ENCODE results near the gene MTA1.

MTA1 gene

DNA sequence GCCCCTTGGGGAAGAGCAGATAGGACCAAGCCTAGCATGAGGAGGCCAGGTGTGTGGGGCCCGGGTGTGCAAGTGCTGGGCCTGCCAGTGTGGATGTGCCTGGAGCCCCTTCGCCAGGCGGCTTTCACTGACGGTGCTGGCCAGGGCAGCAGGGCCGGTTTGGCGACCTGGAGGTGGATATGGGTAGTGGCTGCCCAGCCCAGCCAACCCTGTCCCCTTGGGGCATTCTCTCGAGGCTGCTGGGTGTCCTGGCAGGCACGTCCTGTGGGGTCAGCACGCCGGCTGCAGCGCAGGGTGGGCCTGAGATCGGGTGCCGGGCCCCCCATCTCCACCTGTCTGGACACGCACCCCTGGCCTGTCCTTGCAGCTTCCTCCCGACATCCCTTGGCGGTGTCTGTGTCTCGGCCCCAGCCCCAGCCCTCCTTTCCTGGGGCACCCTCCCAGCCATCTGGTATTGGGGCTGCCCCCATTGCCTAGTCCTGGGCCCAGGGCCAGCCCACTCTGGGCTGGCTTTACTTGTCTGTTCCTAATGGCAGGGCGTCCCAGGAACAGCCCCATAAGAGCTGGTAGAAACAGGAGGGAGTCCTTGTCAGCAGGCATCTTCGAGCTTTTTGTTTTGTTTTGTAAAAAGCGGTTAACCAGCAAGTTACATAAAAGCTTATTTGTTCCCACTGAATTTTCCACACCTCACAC, 47.8 kb downstream of the MTA1 start:
- DNase-seq: no peak

DNA sequence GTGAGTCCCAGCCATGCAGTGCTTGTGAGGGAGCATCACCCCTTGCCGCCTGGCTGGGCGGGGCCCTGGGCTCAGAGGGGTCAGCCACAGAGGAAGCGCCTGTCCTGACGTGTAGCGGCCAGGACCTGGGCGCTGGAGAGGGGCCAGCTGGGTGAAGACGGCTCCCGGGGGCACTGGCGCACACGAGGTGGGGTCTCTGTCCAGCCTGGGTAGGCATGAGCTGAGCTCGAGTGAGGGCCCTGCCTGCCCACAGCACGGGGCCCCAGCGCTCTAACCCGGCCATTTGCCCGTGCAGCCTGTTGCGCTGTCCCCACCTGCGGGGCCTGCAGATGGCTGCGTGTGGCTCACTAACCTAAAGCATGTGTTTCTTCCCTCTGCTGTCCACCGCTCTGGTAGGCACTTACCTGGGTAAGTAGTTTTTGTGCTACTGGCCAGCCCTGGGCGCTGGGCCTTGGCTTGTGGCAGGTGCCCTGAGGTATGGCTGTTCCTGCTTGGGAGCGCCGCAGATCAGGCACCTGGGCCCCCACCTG, 48.4 kb downstream of the MTA1 start:
- no peak for DNase-seq

DNA sequence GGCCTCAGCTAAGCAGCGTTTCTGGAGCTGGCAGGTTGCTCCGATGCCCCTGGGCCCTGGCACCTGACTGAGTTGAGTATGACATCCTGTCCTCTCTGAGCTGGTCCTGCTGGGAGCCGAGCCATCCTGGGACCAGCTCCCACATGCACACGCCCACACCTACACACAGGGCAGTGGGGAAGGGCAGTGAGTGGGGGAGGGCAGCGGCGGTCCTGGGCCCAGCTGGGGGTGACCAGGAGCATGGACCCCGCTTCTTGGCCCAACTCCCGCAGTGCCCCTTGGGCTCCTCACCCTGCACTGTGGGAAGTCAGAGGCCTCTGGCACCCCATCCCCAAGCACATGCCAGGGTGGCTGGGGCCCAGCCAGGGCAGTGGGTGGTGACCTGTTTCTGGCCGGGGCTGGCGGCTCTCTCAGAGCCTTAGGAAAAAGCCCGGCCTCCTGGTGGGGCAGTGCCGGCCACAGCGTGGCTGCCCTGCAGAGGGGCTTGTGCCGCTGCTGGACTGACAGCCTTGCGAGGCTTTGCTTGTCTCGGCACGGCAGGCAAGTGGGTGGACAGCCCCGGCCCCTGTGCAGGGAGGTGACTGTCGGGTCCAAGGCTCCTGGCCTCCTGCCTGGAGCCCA, 49.1 kb downstream of the MTA1 start:
- no peak for DNase-seq

DNA sequence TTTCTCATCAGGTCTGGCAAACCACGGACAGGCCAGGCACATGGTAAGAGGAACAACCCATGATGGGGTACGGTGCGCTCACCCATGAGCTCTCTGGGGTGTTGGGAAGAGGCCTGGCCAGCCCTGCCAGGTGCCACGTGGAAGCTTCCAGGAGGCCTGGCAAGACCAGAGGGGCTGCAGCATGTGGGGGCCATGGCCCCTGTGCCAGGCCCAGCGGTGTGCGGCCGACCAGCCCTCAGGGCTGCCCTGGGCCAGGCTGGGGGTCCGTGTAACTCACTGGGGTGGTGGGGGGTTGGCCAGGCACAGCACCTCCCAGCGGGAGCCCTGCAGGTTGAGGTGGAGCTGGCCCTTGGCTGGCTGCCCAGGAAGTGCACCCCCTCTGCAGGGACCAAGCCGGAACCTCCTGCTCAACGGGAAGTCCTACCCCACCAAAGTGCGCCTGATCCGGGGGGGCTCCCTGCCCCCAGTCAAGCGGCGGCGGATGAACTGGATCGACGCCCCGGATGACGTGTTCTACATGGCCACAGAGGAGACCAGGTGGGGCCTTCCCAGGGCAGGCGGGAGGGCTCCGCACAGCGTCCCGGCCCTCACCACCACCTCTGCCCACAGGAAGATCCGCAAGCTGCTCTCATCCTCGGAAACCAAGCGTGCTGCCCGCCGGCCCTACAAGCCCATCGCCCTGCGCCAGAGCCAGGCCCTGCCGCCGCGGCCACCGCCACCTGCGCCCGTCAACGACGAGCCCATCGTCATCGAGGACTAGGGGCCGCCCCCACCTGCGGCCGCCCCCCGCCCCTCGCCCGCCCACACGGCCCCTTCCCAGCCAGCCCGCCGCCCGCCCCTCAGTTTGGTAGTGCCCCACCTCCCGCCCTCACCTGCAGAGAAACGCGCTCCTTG, 50.1 kb downstream of the MTA1 start:
- no peak for DNase-seq

DNA sequence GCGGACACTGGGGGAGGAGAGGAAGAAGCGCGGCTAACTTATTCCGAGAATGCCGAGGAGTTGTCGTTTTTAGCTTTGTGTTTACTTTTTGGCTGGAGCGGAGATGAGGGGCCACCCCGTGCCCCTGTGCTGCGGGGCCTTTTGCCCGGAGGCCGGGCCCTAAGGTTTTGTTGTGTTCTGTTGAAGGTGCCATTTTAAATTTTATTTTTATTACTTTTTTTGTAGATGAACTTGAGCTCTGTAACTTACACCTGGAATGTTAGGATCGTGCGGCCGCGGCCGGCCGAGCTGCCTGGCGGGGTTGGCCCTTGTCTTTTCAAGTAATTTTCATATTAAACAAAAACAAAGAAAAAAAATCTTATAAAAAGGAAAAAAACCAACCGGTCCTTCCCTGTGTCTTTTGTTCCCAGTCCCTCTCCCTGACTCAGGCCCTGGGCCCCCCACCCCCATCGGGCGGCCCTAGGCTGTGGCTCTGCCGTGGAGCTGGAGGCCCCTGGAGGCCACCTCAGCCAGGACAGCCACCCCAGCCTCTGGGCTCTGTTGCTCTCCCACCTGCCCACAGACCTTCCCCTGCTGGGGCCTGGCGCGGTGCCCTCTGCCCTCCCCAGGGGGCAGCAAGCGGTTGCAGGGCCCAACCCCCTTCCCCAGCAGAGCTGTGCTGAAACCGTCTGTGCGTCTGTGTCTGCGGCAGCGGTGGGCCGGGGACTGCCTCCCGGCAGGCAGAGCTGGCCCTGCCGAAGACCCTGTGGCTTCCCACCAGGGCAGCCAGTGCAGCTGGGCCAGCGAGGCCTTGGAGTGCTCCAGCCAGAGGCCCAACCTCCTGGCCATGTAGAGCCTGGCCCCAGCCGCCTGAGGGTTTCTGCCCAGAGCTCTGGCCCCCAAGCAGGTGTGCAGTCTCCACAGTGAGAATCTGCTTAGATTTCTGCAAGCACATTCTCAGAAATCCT, 51.0 kb downstream of the MTA1 start:
- no peak for DNase-seq

DNA sequence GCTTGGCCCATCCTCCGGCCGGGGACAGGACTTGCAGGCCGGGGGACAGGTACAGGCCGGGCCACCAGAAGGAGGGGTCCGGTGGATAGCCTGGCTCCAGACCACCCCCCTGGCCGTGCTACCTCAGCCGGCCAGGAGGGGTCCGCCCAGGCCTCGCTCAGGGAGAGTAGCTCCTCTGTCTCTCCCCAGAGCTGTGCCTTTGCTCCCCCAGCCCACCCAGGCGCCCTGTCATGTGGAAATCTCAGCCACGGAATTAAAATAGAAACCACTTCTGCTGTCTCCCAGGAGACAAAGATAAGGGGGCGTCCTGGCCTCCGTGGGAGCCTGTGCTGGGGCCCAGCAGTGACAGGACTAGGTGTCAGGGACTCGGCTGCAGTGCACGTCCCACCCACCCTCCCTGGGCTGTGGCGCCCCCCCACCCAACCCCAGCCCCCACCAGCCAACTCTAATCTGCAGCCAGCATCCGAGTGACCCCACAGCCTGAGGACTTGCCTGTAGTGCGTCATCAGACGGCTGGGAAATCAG, 51.7 kb downstream of the MTA1 start:
- DNase-seq: no peak

DNA sequence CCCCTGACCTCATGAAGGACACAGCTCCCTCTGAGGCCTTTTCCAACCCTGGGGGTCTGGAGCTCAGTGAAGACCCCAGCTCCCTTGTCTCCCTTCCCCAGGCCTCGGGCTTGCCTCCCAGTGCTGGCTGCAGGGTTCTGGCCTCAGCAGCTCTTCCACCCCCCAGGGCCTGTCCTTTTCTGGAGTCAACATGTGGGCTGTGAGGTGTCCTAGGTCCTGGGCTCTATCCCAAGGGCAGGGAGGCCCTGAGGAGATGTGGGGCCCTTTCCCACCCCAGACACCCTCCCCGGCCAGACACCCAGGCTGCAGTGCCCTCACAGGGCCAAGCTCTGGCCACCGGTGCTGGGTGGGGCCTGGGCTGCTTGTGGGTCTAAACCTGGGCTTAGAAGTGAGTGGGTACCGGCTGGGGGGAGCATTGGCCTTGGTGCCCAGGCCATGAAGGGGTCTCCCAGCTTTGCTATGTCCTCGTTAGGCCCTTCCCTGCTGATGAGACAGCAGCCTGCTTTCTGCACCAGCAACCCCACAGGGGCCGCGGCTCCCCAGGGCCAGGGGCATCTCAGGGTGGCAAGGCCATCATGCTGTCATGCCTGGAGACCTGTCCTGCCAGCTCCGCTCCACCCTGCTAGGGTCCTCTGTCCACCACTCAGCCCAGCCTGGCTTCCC, 52.3 kb downstream of the MTA1 start:
- DNase-seq: no peak

DNA sequence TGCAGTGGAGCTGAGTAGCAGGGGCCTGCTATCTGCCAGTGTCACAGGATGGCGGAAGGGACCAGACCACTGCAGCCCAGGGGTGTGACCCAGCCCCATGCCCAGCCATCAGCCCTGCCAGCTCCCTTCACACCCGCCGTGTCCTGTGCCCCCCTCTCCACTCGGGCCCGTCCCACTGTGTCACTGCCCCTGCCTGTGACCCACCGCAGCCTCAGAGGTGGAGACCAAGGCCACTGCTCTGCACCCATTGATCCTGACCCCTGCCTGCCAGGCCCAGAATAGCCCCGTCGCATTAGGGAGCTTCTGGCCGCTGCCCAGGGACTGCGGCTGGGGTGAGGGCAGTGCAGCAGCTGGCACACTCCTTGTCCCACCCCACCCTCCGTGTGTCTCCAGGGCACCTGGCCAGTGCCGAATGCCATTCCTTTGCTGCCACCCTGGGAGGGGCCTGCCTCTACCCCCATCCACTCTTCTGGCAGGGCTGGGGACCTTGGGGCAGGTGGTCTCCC, 52.9 kb downstream of the MTA1 start:
- no peak for DNase-seq

DNA sequence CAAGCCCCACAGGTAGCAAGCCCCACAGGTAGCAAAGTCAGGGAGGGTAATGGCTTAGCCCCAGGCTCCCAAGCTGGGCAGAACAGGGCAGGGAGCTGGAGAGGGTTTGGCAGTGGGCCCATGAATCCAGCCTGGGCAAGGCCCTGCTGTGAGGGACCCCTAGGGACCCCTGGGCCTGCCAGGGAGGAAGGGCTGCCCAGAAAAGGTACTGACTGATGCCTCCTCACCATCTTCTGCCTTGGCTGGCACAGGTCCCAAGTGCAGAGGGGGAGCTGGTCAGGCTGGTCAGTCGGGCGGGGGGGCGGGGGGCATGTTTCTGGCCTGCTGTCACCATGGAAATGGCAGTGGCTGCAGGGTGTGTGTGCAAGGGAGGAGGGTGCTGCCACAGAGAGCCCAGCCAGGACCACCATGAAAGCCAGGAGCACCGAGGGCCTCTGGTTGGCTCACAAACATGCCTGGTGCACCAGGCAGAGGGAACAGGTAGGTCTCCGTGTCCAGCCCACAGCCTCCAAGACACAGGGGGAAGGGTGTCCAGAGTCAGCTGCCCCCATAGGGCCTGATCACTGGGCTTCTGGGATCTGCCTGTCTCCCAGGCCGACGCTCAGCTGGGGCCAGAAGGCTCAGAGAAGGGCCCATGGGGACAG, 53.5 kb downstream of the MTA1 start:
- no peak for DNase-seq

DNA sequence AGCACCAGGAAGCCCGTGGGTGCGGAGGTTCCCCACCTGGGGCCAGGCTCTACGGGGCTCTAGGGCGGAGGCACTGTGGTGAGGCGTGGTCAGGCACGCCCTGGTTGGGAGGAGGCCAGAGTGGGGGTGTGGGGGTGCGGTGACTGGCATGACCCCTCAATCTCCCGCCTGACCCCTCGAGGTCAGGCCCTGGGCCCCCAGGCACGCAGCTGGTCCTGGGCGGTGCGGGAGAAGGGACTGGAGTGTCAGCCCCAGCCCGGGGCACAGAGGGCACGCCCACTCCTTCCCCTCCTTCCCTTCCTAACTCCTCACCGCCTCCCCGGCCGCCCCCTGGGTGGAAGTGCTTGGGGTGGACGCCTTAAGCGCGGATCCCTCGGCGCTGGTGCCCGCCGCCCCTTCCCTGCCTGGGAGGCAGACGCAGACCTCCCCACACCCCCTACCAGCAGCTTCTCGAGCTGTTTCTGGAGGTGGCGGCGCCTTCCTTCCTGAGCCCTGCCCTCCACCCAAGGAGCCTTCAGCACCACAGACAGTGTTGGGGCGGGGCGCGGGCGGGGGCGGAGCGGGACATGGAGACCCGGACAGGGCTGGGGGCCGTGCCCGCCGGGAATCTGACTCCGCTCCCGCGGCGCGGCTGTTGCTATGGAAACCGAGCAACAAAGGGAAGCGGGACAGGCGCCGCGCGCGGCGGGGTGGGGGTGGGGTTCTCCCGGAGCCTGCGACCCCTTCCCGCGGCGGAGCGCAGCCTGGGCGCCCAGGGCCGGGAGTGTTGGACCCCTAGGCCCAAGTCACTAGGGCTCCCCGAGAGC, 54.3 kb downstream of the MTA1 start:
- no peak for DNase-seq

DNA sequence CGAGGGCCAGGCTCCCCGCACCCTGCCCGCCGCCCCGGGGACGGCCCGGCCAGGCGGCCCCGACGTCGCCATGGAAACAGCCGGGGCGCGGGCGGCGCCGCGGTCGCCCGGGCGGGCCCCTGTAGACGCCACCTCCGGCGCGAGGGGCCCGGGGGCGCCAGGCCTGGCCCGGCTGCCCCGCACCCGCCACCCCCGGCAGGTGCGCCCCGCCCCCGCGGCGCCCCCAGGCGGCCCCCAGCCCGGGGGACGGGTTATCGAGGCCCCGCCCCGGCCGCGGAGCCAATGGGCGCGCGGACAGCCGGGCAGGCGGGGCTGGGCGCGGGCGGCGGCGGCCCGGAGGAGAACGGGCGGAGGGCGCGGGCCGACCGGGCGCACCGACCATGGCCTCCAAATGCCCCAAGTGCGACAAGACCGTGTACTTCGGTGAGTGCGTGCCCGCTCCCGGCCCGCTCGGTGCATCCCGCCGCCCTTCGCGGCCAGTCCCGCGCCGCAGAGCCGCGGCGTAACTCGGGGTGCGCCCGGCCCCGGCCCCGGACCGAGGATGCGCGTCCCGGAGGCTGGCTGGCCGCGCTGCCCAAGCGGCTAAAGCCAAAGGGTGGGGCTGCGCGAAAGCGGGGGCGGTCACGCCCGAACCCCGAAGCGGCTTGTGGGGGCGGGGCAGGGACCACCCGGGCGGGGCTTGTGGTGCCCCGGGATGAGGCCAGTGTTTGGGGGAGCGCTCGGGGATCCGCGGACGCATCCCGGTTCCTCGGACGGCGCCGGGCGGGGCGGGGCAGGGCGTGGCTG, 55.0 kb downstream of the MTA1 start, which contains the start of gene CRIP2:
Gene CRIP2 (plus strand): TSS at position 339 of the 786 bp plus-strand sequence. CDS start 42 bp downstream, at position 381.
- DNase-seq: no peak

DNA sequence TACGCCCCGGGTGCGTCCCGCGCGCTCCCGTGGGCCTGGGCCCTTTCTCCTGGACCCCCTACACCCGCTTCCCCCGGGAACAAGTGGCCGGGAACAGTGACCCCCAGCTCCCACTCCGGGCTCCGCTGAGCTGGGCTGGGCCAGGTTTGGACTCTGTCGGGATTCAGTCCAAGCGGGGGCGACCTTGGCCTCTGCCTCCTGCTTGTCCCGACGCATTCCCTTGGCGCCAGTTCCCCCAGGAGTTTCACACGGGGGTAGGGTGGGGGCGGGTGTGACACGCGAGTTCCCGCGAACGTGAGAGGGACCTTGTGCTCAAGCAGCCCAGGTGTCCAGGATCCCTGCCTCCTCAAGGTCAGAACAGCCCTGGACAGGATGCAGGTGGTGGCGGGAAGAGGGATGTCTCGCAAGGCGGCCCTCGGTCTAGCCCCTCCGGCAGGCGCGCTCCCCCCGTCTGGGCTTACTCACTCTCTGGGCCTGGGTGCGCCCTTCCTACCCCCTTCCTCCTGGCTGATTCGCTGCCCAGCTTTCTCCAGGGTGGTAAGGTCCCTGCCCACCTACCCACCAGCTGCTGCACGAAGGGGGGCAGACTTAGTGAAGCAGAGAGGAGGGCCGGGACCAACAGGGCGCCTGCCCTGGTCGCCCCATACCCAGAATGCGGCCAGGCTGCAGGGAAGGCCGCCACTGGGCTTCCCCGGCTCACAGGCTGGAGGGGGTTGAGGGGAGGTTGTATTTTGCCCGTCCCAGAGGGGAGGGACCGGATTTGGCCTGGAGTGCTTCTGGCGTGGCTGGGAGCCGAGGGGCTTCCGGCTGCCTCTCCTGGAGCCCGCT, 55.9 kb downstream of the MTA1 start:
- no peak for DNase-seq

DNA sequence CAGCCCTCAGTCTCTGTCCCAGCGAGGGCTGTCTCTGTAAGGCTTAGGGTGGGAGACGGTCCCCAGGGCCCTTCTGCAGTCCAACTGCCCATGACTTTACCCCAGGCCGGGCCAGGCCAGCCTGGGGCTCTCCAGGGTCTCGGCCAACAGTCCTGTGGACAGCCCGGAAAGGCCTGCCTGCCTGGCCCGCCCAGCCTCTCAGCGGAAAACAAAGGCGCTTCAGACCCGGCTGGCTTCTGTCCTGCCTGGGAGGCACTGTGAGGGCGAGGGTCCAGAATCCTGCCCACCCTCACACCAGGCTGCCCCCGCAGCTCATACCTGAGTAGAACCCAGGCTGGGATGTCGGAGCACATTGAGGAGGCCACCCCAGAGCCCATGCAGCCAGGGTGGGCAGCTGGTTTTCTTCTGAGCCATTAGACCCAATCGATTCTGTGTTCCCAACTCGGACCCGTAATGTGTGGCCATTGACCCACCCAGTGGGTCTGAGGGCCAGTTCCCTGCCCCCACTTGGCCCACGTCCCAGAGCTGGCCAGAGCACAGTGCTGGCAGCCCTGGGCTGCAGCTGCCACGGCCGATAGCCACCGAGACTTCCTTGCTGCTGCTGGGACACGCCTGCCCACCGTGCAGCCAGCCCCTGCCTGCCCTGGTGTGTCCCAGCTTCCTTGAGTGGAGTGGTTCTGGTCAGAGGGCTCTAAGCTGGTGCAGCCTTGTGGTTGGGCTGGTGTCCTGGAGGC, 56.6 kb downstream of the MTA1 start:
- no peak for DNase-seq

DNA sequence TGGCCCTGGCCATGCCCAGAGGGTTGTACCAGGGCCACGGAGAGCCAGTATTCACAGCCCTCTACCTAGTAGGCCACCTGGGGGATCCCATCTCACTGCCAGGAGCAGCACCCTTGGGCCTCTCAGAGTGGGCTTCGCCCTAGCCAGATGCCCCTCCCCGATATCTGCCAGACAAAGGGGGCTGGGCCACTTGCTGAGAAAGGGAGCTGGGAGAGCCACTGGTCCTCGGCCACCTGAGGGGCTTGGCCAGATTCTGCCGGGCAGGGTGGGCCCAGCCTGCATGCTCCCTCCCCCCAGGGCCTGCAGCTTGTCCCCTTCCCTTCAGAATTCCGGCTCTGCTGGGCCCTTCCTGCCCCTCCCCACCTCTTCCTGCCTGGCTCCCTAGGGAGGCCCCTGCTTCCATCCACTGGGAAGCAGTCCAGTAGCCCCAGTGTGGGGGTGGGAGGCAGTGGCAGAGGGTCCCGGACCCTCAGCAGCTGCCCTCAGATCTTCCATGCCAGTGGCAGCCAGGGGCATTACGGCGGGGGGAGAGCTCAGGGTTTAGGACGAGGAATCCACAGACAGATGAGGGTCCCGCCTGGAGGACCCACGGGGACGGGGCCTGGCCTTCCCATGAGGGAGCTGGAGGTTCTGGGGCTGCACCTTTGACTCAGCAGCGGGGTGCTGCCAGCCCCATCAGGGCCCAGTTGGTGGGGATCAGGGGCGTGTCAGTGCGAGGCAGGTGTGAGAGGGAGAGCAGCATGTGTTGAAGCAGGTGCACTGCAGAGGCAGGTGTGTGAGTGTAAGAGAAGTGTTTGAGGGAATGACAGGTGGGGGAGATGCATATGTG, 57.4 kb downstream of the MTA1 start:
- no peak for DNase-seq

DNA sequence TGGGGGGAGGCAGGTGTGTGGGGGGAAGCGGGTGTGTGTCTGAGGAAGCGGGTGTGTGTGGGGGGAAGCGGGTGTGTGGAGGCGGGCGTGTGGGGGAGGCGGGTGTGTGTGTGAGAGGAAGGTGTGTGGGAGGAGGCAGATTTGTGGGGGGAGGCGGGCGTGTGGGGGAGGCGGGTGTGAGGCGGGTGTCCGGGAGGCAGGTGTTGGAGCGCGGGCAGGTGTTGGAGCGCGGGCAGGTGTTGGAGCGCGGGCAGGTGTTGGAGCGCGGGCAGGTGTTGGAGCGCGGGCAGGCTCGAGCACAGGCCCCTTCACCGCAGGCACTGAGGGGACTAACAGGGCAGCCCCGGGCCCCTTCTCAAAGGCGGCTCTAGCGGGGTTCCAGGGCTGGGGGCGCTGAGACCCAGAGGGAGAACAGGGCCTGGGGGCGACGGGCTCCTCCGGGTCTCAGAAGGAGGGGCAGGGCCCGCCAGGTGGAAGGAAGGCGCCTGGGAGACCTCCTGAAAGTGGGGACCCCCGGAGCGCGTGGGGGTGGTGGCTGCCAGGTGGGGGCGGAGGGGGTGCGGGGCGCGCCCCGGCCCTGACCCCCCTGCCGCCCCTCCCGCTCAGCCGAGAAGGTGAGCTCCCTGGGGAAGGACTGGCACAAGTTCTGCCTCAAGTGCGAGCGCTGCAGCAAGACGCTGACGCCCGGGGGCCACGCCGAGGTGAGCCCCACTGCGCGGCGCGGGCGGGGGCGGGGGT, 58.2 kb downstream of the MTA1 start:
- no peak for DNase-seq

Measured in GF-D8 (cell line).